SU-DHL-6 (cell line): ENCODE data around the gene ABCA13.

Experiments used
- EZH2phosphoT487 ChIP-seq: fragments of 200-600 bp; sonication (generic), shearing (Covaris generic); conservative IDR thresholded peaks from 2 replicates; pipeline ENCODE4 v1.6.1; 2018; ENCODE audit warnings: mild to moderate bottlenecking, antibody characterized with exemption, low read length, moderate library complexity, mixed read lengths
- TF ChIP-seq, protein P1 (sequence below): fragments of 200-600 bp; sonication (generic); IDR thresholded peaks from one replicate; pipeline ENCODE4 v1.5.1; 2017; ENCODE audit warnings: antibody characterized with exemption, mild to moderate bottlenecking, low read length, moderate library complexity; ENCODE audit not compliant: insufficient read depth, poor library complexity, severe bottlenecking

DNA sequence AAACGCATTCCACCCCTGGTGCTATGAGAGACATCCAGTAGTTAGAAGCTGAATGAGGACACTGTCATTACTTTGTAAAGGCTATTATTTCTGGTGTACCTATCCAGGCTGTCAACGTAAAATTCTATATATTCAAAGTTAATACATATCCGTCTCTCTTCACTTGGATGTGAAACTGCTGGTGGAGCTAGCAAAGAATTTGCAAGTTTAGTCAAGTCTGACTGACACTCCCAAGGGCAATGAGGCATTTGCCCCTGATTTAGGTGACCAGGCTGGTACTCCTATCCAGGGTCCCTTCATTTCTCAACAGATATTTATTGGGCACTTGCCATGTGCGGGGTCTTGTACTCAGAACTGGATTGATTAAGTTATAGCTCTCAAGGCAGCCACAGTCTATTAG, 493.0 kb downstream of the ABCA13 start:
- TF ChIP-seq, protein P1, sequence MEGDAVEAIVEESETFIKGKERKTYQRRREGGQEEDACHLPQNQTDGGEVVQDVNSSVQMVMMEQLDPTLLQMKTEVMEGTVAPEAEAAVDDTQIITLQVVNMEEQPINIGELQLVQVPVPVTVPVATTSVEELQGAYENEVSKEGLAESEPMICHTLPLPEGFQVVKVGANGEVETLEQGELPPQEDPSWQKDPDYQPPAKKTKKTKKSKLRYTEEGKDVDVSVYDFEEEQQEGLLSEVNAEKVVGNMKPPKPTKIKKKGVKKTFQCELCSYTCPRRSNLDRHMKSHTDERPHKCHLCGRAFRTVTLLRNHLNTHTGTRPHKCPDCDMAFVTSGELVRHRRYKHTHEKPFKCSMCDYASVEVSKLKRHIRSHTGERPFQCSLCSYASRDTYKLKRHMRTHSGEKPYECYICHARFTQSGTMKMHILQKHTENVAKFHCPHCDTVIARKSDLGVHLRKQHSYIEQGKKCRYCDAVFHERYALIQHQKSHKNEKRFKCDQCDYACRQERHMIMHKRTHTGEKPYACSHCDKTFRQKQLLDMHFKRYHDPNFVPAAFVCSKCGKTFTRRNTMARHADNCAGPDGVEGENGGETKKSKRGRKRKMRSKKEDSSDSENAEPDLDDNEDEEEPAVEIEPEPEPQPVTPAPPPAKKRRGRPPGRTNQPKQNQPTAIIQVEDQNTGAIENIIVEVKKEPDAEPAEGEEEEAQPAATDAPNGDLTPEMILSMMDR, result no peak
- no peak for TF ChIP-seq EZH2phosphoT487
